IMR-90 (cell line): ENCODE results near the gene AKR1E2. TPM values are rescaled to one million over a fixed set of nuclear protein-coding genes. Genes with fewer than 3 reads are reported as not detected.

Source experiments
- ATAC-seq: fragments of 200-7000 bp; cut with Tn5 transposase; 2 replicates; pipeline ENCODE4 v1.9.1; 2020; ENCODE audit warnings: low read depth, mild to moderate bottlenecking, moderate library complexity
- BruUV-seq: library from RNA; stranded (reverse); fragments of 400-500 nt; replicated peaks from 2 replicates; lab custom pipeline; 2021; lab: Mats Ljungman, UMichigan
- CTCF ChIA-PET: fragments of 300-600 bp; formaldehyde crosslinking; extraction: SDS; loops from one replicate; lab custom pipeline; 2021; ENCODE audit warnings: antibody characterized with exemption; lab: Yijun Ruan, JAX
- POLR2A ChIA-PET: fragments of 300-600 bp; sonication (Branson Sonifier 250); formaldehyde crosslinking; loops from one replicate; lab custom pipeline; 2022; ENCODE audit warnings: antibody characterized with exemption; ENCODE audit not compliant: unreplicated experiment; lab: Charles Lee
- DNase-seq: peaks from one replicate; pipeline ENCODE4 v3.0.0; 2013
- H2AFZ ChIP-seq: replicated peaks from 2 replicates; pipeline ENCODE3; 2013; ENCODE audit warnings: low read length, mild to moderate bottlenecking; ENCODE audit not compliant: poor library complexity
- H2AK5ac ChIP-seq: 2 replicates; pipeline ENCODE4 v1.6.1; 2013; ENCODE audit warnings: low read depth, low read length, inconsistent platforms
- H2AK9ac ChIP-seq: replicated peaks from 2 replicates; pipeline ENCODE3; 2013; ENCODE audit warnings: mild to moderate bottlenecking, low read depth, low read length, moderate library complexity; ENCODE audit not compliant: poor library complexity
- H2BK120ac ChIP-seq: 2 replicates; pipeline ENCODE4 v1.6.1; 2013; ENCODE audit warnings: low read depth, low read length, inconsistent platforms
- H2BK15ac ChIP-seq: 3 replicates; pipeline ENCODE4 v1.6.1; 2013; ENCODE audit warnings: low read depth, low read length, inconsistent platforms
- H2BK20ac ChIP-seq: 2 replicates; pipeline ENCODE4 v1.6.1; 2013; ENCODE audit warnings: low read depth, mild to moderate bottlenecking, inconsistent platforms, low read length, moderate library complexity
- H2BK5ac ChIP-seq: 2 replicates; pipeline ENCODE4 v1.6.1; 2013; ENCODE audit warnings: mild to moderate bottlenecking, low read depth, low read length, inconsistent platforms; ENCODE audit not compliant: poor library complexity, severe bottlenecking
- H3K14ac ChIP-seq: replicated peaks from 2 replicates; pipeline ENCODE4 v1.6.1; 2013; ENCODE audit warnings: low read depth, low read length, inconsistent platforms
- H3K18ac ChIP-seq: 2 replicates; pipeline ENCODE4 v1.6.1; 2013; ENCODE audit warnings: low read depth, low read length, control low read depth
- H3K23ac ChIP-seq: 2 replicates; pipeline ENCODE4 v1.6.1; 2013; ENCODE audit warnings: low read depth, low read length, inconsistent platforms
- H3K27ac ChIP-seq: 2 replicates; pipeline ENCODE4 v1.5.1; 2013; ENCODE audit warnings: mild to moderate bottlenecking, control low read depth, low read length; ENCODE audit not compliant: insufficient read depth
- H3K27me3 ChIP-seq: 2 replicates; pipeline ENCODE4 v1.6.1; 2013; ENCODE audit warnings: low read length; ENCODE audit not compliant: control insufficient read depth, insufficient read depth
- H3K36me3 ChIP-seq: 2 replicates; pipeline ENCODE4 v1.6.1; 2013; ENCODE audit warnings: low read length, mixed read lengths; ENCODE audit not compliant: control insufficient read depth, insufficient read depth
- H3K4ac ChIP-seq: 2 replicates; pipeline ENCODE4 v1.6.1; 2013; ENCODE audit warnings: low read depth, low read length, inconsistent platforms
- H3K4me1 ChIP-seq: 2 replicates; pipeline ENCODE4 v1.6.1; 2013; ENCODE audit warnings: low read length, mixed read lengths; ENCODE audit not compliant: control insufficient read depth, insufficient read depth
- H3K4me2 ChIP-seq: 2 replicates; pipeline ENCODE4 v1.6.1; 2013; ENCODE audit warnings: low read depth, mild to moderate bottlenecking, control low read depth, low read length, moderate library complexity
- H3K4me3 ChIP-seq: 2 replicates; pipeline ENCODE4 v1.5.1; 2013; ENCODE audit warnings: low read depth, mild to moderate bottlenecking, control low read depth, low read length, moderate library complexity; ENCODE audit not compliant: insufficient read depth
- H3K56ac ChIP-seq: 2 replicates; pipeline ENCODE4 v1.6.1; 2013; ENCODE audit warnings: low read length, inconsistent platforms; ENCODE audit not compliant: insufficient read depth; ENCODE audit errors: extremely low read depth
- H3K79me1 ChIP-seq, 2 experiments: 2 replicates each; pipeline ENCODE4 v1.6.1; 2013; ENCODE audit warnings: low read length in 2 of 2, inconsistent platforms in 1 of 2, low read depth in 1 of 2
- H3K9ac ChIP-seq: 2 replicates; pipeline ENCODE4 v1.6.1; 2013; ENCODE audit warnings: low read depth, low read length, control low read depth
- H3K9me1 ChIP-seq: 2 replicates; pipeline ENCODE4 v1.6.1; 2013; ENCODE audit warnings: low read length, inconsistent platforms; ENCODE audit not compliant: insufficient read depth
- H3K9me3 ChIP-seq: 2 replicates; pipeline ENCODE4 v1.6.1; 2013; ENCODE audit warnings: low read length; ENCODE audit not compliant: control insufficient read depth, insufficient read depth
- H4K20me1 ChIP-seq: 2 replicates; pipeline ENCODE4 v1.6.1; 2013; ENCODE audit warnings: low read length, inconsistent platforms; ENCODE audit not compliant: insufficient read depth
- H4K5ac ChIP-seq: 2 replicates; pipeline ENCODE4 v1.6.1; 2013; ENCODE audit warnings: mild to moderate bottlenecking, low read depth, low read length, control low read depth
- H4K8ac ChIP-seq, 2 experiments: 2 replicates each; pipeline ENCODE4 v1.6.1; 2013; ENCODE audit warnings: low read depth in 2 of 2, low read length in 2 of 2, control low read depth in 1 of 2, inconsistent platforms in 1 of 2
- H4K91ac ChIP-seq: 2 replicates; pipeline ENCODE4 v1.6.1; 2013; ENCODE audit warnings: low read depth, low read length, inconsistent platforms; ENCODE audit not compliant: insufficient read depth
- BHLHE40 ChIP-seq: fragments of 150-350 bp; IDR thresholded peaks from 2 replicates; pipeline ENCODE4 v1.6.1; 2016; ENCODE audit warnings: mild to moderate bottlenecking, low read depth, low read length
- CEBPB ChIP-seq: IDR thresholded peaks from 2 replicates; pipeline ENCODE4 v1.6.1; 2012; ENCODE audit warnings: low read depth, low read length, improper control_type of control experiment
- FOS ChIP-seq: fragments of 150-350 bp; IDR thresholded peaks from 2 replicates; pipeline ENCODE4 v1.6.1; 2016; ENCODE audit warnings: low read depth, low read length
- MAZ ChIP-seq: IDR thresholded peaks from 2 replicates; pipeline ENCODE4 v1.6.1; 2012; ENCODE audit warnings: low read depth, mild to moderate bottlenecking, low read length, improper control_type of control experiment, moderate library complexity, borderline replicate concordance
- POLR2A ChIP-seq: IDR thresholded peaks from 2 replicates; pipeline ENCODE4 v1.6.1; 2012; ENCODE audit warnings: mild to moderate bottlenecking, low read depth, low read length
- RFX5 ChIP-seq: IDR thresholded peaks from 2 replicates; pipeline ENCODE4 v1.8.0; 2012; ENCODE audit warnings: low read depth, mild to moderate bottlenecking, low read length, moderate library complexity
- SMC3 ChIP-seq: fragments of 150-350 bp; IDR thresholded peaks from 2 replicates; pipeline ENCODE4 v1.6.1; 2016; ENCODE audit warnings: low read depth, mild to moderate bottlenecking, antibody characterized with exemption, low read length, moderate library complexity
- WGBS, 2 experiments: methylation state at CpG; one replicate each; pipeline versions ENCODE4 v1.1.5 to v1.1.7; 2013; ENCODE audit warnings: missing lambda C conversion rate in 2 of 2; ENCODE audit not compliant: insufficient read length in 1 of 2; ENCODE audit errors: extremely low coverage in 2 of 2; 5-methylcytosine and 5-hydroxymethylcytosine counted together
- dilution Hi-C: fragments of 300-500 bp; cut with HindIII; formaldehyde crosslinking; loops from one replicate; pipeline ENCODE4 v1.14.3; 2018; ENCODE audit warnings: low sequenced_read_pairs; ENCODE audit not compliant: unreplicated experiment
- in situ Hi-C: fragments of 300-500 bp; cut with MboI; formaldehyde crosslinking; loops from 3 replicates; pipeline ENCODE4 v1.14.3; 2019; ENCODE audit warnings: low sequenced_read_pairs, inconsistent platforms, mixed read lengths
- intact Hi-C: fragments of 100-400 bp; cut with micrococcal nuclease; formaldehyde crosslinking; loops from 2 replicates; pipeline ENCODE4 v1.10.0; 2022
- polyA plus RNA-seq, 3 experiments: library from polyadenylated mRNA; depleted of rRNA; stranded (reverse); fragments of >200 nt; gene quantifications; 2 replicates each; pipeline ENCODE4 v1.2.3, GENCODE V29; 2012; ENCODE audit warnings: low replicate concordance in 1 of 3
- total RNA-seq: library from RNA; depleted of rRNA; stranded (reverse); fragments of >200 nt; gene quantifications from 2 replicates; pipeline ENCODE4 v1.2.3, GENCODE V29; 2012
- TF ChIP-seq, protein P1 (sequence below): fragments of 150-350 bp; IDR thresholded peaks from 2 replicates; pipeline ENCODE4 v1.6.1; 2017; ENCODE audit warnings: mild to moderate bottlenecking, antibody characterized with exemption, low read length, low read depth
- TF ChIP-seq, protein P2 (sequence below): fragments of 150-350 bp; IDR thresholded peaks from 2 replicates; pipeline ENCODE4 v1.6.1; 2016; ENCODE audit warnings: low read depth, mild to moderate bottlenecking, low read length, moderate library complexity, borderline replicate concordance

The AKR1E2 gene
- total and polyA plus RNA-seq, 2 of the 4 experiments (the other 2 are of a cell fraction): 1.2 to 3.4 TPM

DNA sequence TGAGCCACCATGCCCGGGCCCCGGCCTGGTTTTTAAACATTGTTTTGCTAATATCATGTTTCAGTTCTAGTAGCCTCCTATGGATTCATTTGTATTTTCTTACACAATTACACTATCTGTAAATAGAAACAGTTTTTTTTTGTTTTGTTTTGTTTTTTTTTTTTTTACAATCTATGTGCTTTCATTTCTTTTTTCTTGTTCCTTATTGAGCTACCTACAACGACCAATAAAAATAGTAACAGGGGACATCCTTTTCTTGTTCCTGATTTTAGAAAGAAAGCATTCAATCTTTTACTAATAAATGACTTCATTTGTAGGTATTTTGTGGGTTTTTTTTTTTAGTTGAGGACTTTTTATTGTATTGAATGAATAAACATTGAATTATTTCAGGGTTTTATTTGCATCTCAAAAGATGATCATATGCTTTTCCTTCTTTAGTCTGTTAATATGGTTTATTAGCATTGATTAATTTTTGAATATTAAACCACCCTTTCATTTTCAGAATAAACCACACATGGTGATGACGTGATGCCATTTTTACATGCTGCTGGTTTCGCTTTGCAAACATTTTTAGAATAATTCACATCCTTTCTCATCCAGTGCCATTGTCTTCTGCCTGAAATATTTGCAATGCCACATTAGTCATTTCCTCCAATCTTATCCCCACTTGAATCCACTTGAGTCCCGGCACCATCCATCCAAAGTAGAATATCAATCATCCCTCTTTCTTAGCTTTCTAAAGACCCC is 18.1 kb upstream of the AKR1E2 start:
- BruUV-seq: no TSS peak
- H4K20me1 ChIP-seq: no peaks in the 10 kb centered on the region
- no peak overlapping the region for H3K4me3 ChIP-seq
- dilution Hi-C loops (no loop called here), in situ Hi-C loops (no loop called here), intact Hi-C loops (loop anchor here (2.0 kb wide), 1 partner anchor 37 kb away; no protein-coding TSS in a partner anchor)
- peak overlapping the region; percentile 66; the same call in 1 of the 2 replicates for H3K4ac ChIP-seq
- peak overlapping the region; percentile 12; the same call in 1 of the 2 replicates for H4K5ac ChIP-seq
- peak overlapping the region; percentile 25; the same call in 1 of the 2 replicates for H3K4me2 ChIP-seq
- H3K36me3 ChIP-seq: no peaks in the 10 kb centered on the region
- H3K9ac ChIP-seq: no peak overlapping the region; the same call in 1 of the 2 replicates
- H3K4me1 ChIP-seq: peaks cover 9% of the 10 kb centered on the region
- ATAC-seq: peak; percentile 25
- no peak overlapping the region; the same call in 1 of the 2 replicates for H3K56ac ChIP-seq
- peak overlapping the region; percentile 38 to 59; a peak in 2 of 4 replicates for H4K8ac ChIP-seq
- H2AK5ac ChIP-seq: no peak overlapping the region
- peak overlapping the region; percentile 91 for H2BK5ac ChIP-seq
- WGBS, 2 experiments: no CpG with 5 or more reads among the region's 6 CpGs
- DNase-seq: peak; percentile 86
- H3K79me1 ChIP-seq: peaks cover 0 to 41% of the 10 kb centered on the region in 2 experiments; a peak in 3 of 4 replicates
- ChIA-PET POLR2A (no interaction called here), CTCF (no interaction called here)
- no peak overlapping the region for H3K14ac ChIP-seq
- H2BK20ac ChIP-seq: peak overlapping the region; percentile 74; the same call in 1 of the 2 replicates
- no peak overlapping the region for H2AFZ ChIP-seq
- peaks cover 14% of the 10 kb centered on the region for H3K9me1 ChIP-seq
- H3K27ac ChIP-seq: peak overlapping the region; percentile 53
- H3K23ac ChIP-seq: no peak overlapping the region; the same call in 1 of the 2 replicates
- H2AK9ac ChIP-seq: no peak overlapping the region
- H3K27me3 ChIP-seq: no peaks in the 10 kb centered on the region
- no peak overlapping the region for H4K91ac ChIP-seq
- peak overlapping the region; percentile 33; the same call in 1 of the 2 replicates for H3K18ac ChIP-seq
- peak overlapping the region; percentile 75 for H2BK120ac ChIP-seq
- H3K9me3 ChIP-seq: no peaks in the 10 kb centered on the region
- H2BK15ac ChIP-seq: no peak overlapping the region
- TF ChIP-seq MAZ (no peak), POLR2A (no peak), SMC3 (no peak), BHLHE40 (0 out of 2 replicates have a peak, but pooled peaks have one; percentile 2), FOS (0 out of 2 replicates have a peak, but pooled peaks have one; percentile 12), CEBPB (peak; percentile 21; the same call in 1 of the 2 replicates), RFX5 (no peak)
- TF ChIP-seq, protein P1, sequence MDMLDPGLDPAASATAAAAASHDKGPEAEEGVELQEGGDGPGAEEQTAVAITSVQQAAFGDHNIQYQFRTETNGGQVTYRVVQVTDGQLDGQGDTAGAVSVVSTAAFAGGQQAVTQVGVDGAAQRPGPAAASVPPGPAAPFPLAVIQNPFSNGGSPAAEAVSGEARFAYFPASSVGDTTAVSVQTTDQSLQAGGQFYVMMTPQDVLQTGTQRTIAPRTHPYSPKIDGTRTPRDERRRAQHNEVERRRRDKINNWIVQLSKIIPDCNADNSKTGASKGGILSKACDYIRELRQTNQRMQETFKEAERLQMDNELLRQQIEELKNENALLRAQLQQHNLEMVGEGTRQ: no peak
- TF ChIP-seq, protein P2, sequence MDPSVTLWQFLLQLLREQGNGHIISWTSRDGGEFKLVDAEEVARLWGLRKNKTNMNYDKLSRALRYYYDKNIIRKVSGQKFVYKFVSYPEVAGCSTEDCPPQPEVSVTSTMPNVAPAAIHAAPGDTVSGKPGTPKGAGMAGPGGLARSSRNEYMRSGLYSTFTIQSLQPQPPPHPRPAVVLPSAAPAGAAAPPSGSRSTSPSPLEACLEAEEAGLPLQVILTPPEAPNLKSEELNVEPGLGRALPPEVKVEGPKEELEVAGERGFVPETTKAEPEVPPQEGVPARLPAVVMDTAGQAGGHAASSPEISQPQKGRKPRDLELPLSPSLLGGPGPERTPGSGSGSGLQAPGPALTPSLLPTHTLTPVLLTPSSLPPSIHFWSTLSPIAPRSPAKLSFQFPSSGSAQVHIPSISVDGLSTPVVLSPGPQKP: no peak
